H9 (cell line): Measurements from ENCODE around the gene SSBP3. TPM values are rescaled to one million over a fixed set of nuclear protein-coding genes. Genes with fewer than 3 reads are reported as not detected.

ENCODE experiments used
- DNase-seq: peaks from one replicate; pipeline ENCODE4 v3.0.0-alpha.2; 2017
- H2AFZ ChIP-seq: one replicate; pipeline ENCODE4 v1.6.1; 2013; ENCODE audit warnings: mild to moderate bottlenecking, low read length, control low read depth, moderate library complexity
- H2AK5ac ChIP-seq: 2 replicates; pipeline ENCODE4 v1.6.1; 2013; ENCODE audit warnings: low read length, control low read depth, mixed read lengths; ENCODE audit not compliant: insufficient read length
- H2BK120ac ChIP-seq: one replicate; pipeline ENCODE4 v1.6.1; 2013; ENCODE audit warnings: low read depth, mild to moderate bottlenecking, low read length, control low read depth, inconsistent platforms; ENCODE audit not compliant: poor library complexity, severe bottlenecking
- H2BK12ac ChIP-seq: 2 replicates; pipeline ENCODE4 v1.6.1; 2013; ENCODE audit warnings: low read length, control low read depth, mixed read lengths, low read depth; ENCODE audit not compliant: insufficient read length
- H2BK15ac ChIP-seq: 2 replicates; pipeline ENCODE4 v1.6.1; 2013; ENCODE audit warnings: low read depth, low read length, control low read depth
- H2BK20ac ChIP-seq: one replicate; pipeline ENCODE4 v1.6.1; 2013; ENCODE audit warnings: low read depth, mild to moderate bottlenecking, low read length, control low read depth, inconsistent platforms; ENCODE audit not compliant: poor library complexity, severe bottlenecking
- H2BK5ac ChIP-seq: 2 replicates; pipeline ENCODE4 v1.6.1; 2013; ENCODE audit warnings: low read length, control low read depth, mixed read lengths; ENCODE audit not compliant: insufficient read length
- H3K14ac ChIP-seq: 2 replicates; pipeline ENCODE4 v1.6.1; 2013; ENCODE audit warnings: low read length, control low read depth; ENCODE audit not compliant: insufficient read depth
- H3K18ac ChIP-seq: 2 replicates; pipeline ENCODE4 v1.6.1; 2013; ENCODE audit warnings: low read depth, mild to moderate bottlenecking, mixed read lengths, low read length, control low read depth; ENCODE audit not compliant: insufficient read length
- H3K23ac ChIP-seq: 2 replicates; pipeline ENCODE4 v1.6.1; 2013; ENCODE audit warnings: low read length, control low read depth, mixed read lengths, low read depth; ENCODE audit not compliant: insufficient read length
- H3K23me2 ChIP-seq: 2 replicates; pipeline ENCODE4 v1.6.1; 2013; ENCODE audit warnings: low read depth, mild to moderate bottlenecking, mixed read lengths, low read length, control low read depth; ENCODE audit not compliant: insufficient read length, poor library complexity, severe bottlenecking
- H3K27ac ChIP-seq: 2 replicates; pipeline ENCODE4 v1.5.1; 2013; ENCODE audit warnings: low read length, control low read depth, mixed read lengths, low read depth; ENCODE audit not compliant: insufficient read length
- H3K27me3 ChIP-seq: 2 replicates; pipeline ENCODE4 v1.6.1; 2013; ENCODE audit warnings: low read length, control low read depth, inconsistent platforms; ENCODE audit not compliant: insufficient read depth
- H3K4ac ChIP-seq: 2 replicates; pipeline ENCODE4 v1.6.1; 2013; ENCODE audit warnings: low read depth, mild to moderate bottlenecking, control low read depth, inconsistent platforms, low read length, moderate library complexity
- H3K4me1 ChIP-seq: 2 replicates; pipeline ENCODE4 v1.6.1; 2013; ENCODE audit warnings: low read length, control low read depth, inconsistent platforms; ENCODE audit not compliant: insufficient read depth
- H3K4me2 ChIP-seq: 2 replicates; pipeline ENCODE4 v1.6.1; 2013; ENCODE audit warnings: low read length, control low read depth, mixed read lengths; ENCODE audit not compliant: insufficient read length, insufficient read depth
- H3K56ac ChIP-seq: 2 replicates; pipeline ENCODE4 v1.6.1; 2013; ENCODE audit warnings: low read depth, mild to moderate bottlenecking, mixed read lengths, low read length, control low read depth; ENCODE audit not compliant: insufficient read length
- H3K79me1 ChIP-seq: 2 replicates; pipeline ENCODE4 v1.6.1; 2013; ENCODE audit warnings: low read depth, mild to moderate bottlenecking, moderate library complexity, low read length, control low read depth, inconsistent platforms; ENCODE audit not compliant: insufficient read depth, poor library complexity, severe bottlenecking
- H3K79me2 ChIP-seq: 2 replicates; pipeline ENCODE4 v1.6.1; 2013; ENCODE audit warnings: low read length, control low read depth, inconsistent platforms; ENCODE audit not compliant: insufficient read depth
- H3K9ac ChIP-seq: 2 replicates; pipeline ENCODE4 v1.6.1; 2013; ENCODE audit warnings: low read length, control low read depth, mixed read lengths; ENCODE audit not compliant: insufficient read length; ENCODE audit errors: extremely low read depth
- H3K9me3 ChIP-seq: one replicate; pipeline ENCODE4 v1.6.1; 2013; ENCODE audit warnings: low read depth, low read length, inconsistent platforms; ENCODE audit not compliant: control insufficient read depth
- H3T11ph ChIP-seq: one replicate; pipeline ENCODE4 v1.6.1; 2013; ENCODE audit warnings: mild to moderate bottlenecking, low read length, control low read depth, inconsistent platforms
- H4K20me1 ChIP-seq: one replicate; pipeline ENCODE4 v1.6.1; 2013; ENCODE audit not compliant: control insufficient read depth, insufficient read length, insufficient read depth
- H4K5ac ChIP-seq: 2 replicates; pipeline ENCODE4 v1.6.1; 2013; ENCODE audit warnings: low read depth, mild to moderate bottlenecking, mixed read lengths, low read length, control low read depth; ENCODE audit not compliant: insufficient read length
- H4K8ac ChIP-seq: replicated peaks from 2 replicates; pipeline ENCODE4 v1.6.1; 2013; ENCODE audit warnings: low read length, control low read depth, mixed read lengths, low read depth; ENCODE audit not compliant: insufficient read length
- H4K91ac ChIP-seq: 2 replicates; pipeline ENCODE4 v1.6.1; 2013; ENCODE audit warnings: low read depth, mild to moderate bottlenecking, moderate library complexity, mixed read lengths, low read length, control low read depth; ENCODE audit not compliant: insufficient read length
- H3K27ac Mint-ChIP-seq, 3 experiments: 2 replicates in 2 of 3; 3 replicates in 1 of 3; pipeline ENCODE4 v1.8.0; 2020 to 2021; ENCODE audit warnings: mixed read lengths in 3 of 3, mild to moderate bottlenecking in 1 of 3, moderate library complexity in 1 of 3
- H3K27me3 Mint-ChIP-seq: 2 replicates; pipeline ENCODE4 v1.8.0; 2021; ENCODE audit warnings: low read depth, mild to moderate bottlenecking, moderate library complexity, mixed read lengths
- H3K36me3 Mint-ChIP-seq, 3 experiments: 2 replicates in 2 of 3; 3 replicates in 1 of 3; pipeline ENCODE4 v1.8.0; 2020 to 2021; ENCODE audit warnings: low read depth in 3 of 3, mixed read lengths in 3 of 3; ENCODE audit not compliant: insufficient read depth in 1 of 3
- H3K4me1 Mint-ChIP-seq, 2 experiments: 2 replicates each; pipeline ENCODE4 v1.8.0; 2020; ENCODE audit warnings: mixed read lengths in 2 of 2
- H3K4me3 Mint-ChIP-seq, 2 experiments: 2 replicates in 1 of 2; 3 replicates in 1 of 2; pipeline ENCODE4 v1.8.0; 2020 to 2021; ENCODE audit warnings: mild to moderate bottlenecking in 2 of 2, mixed read lengths in 2 of 2, moderate library complexity in 1 of 2
- H3K9me3 Mint-ChIP-seq, 2 experiments: 2 replicates in 1 of 2; 3 replicates in 1 of 2; pipeline ENCODE4 v1.8.0; 2020; ENCODE audit warnings: mild to moderate bottlenecking in 2 of 2, mixed read lengths in 2 of 2, moderate library complexity in 1 of 2
- WGBS: extraction: QIAGEN DNeasy Blood & Tissue Kit; methylation state at CpG from one replicate; pipeline ENCODE4 v1.1.7; 2013; ENCODE audit warnings: missing lambda C conversion rate, low lambda C conversion rate, mixed read lengths; ENCODE audit not compliant: insufficient read length; ENCODE audit errors: extremely low coverage; 5-methylcytosine and 5-hydroxymethylcytosine counted together
- total RNA-seq: library from RNA; stranded (reverse); gene quantifications from 2 replicates; pipeline ENCODE4 v1.2.1, GENCODE V29; 2021
- TF ChIP-seq, protein P1 (sequence below): fragments of 200-600 bp; sonication (generic); conservative IDR thresholded peaks from 3 replicates; pipeline ENCODE4 v1.8.0; 2021; ENCODE audit warnings: antibody characterized with exemption, mild to moderate bottlenecking

Gene SSBP3
- total RNA-seq, 1 experiment from 2014 or later = 126 TPM

DNA sequence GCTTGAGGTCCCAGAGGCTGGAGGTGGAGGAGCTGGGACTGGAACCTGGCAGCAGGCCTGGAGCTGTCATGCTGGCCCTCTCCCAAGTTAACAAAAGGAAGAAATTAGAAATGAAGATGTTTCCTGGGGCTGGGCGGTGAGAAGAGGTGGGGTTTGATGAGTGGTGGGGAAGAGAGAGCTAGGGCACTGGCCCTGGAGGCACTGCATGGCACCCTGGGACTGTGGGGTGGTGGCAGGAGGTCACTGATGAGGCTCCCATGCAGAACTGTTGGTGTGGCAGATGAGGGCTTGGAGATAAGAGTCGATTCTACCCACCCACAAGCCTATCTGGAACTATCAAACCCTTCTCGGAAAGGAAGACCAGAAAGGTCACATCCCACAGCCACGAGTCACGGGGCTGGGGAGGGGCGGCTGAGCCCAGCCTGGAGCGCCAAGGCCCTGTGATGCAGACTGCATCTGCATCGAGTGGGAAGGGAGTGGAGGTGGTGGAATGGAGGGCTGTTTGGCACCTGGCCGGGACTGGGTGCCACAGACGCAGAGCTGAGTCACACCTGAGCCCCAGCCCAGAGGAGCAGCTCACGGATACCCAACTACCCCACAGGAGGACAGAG lies 176.8 kb downstream of the SSBP3 start:
- H3K14ac ChIP-seq = no peak overlapping the region
- no peaks in the 10 kb centered on the region for H4K20me1 ChIP-seq
- H2AK5ac ChIP-seq = no peak overlapping the region
- no peak overlapping the region for H4K5ac ChIP-seq
- H3K79me2 ChIP-seq = no peaks in the 10 kb centered on the region
- H3K27ac ChIP-seq = no peak overlapping the region
- no peaks in the 10 kb centered on the region for H3K4me1 ChIP-seq
- TF ChIP-seq, protein P1, sequence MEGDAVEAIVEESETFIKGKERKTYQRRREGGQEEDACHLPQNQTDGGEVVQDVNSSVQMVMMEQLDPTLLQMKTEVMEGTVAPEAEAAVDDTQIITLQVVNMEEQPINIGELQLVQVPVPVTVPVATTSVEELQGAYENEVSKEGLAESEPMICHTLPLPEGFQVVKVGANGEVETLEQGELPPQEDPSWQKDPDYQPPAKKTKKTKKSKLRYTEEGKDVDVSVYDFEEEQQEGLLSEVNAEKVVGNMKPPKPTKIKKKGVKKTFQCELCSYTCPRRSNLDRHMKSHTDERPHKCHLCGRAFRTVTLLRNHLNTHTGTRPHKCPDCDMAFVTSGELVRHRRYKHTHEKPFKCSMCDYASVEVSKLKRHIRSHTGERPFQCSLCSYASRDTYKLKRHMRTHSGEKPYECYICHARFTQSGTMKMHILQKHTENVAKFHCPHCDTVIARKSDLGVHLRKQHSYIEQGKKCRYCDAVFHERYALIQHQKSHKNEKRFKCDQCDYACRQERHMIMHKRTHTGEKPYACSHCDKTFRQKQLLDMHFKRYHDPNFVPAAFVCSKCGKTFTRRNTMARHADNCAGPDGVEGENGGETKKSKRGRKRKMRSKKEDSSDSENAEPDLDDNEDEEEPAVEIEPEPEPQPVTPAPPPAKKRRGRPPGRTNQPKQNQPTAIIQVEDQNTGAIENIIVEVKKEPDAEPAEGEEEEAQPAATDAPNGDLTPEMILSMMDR = no peak
- H2BK15ac ChIP-seq = peak overlapping the region; percentile 92; the same call in 1 of the 2 replicates
- H3T11ph ChIP-seq = no peak overlapping the region
- peaks cover 2% of the 10 kb centered on the region in 2 experiments; a peak in 2 of 5 replicates for H3K9me3 Mint-ChIP-seq
- WGBS = no CpG with 5 or more reads among the region's 11 CpGs
- no peaks in the 10 kb centered on the region for H3K27me3 Mint-ChIP-seq
- H3K9me3 ChIP-seq = no peaks in the 10 kb centered on the region
- no peak overlapping the region for H2BK20ac ChIP-seq
- no peak overlapping the region for H3K4me2 ChIP-seq
- no peak overlapping the region for H2BK120ac ChIP-seq
- no peak overlapping the region for H3K4ac ChIP-seq
- no peak overlapping the region for H3K23ac ChIP-seq
- peaks cover 17 to 24% of the 10 kb centered on the region in 2 experiments for H3K4me1 Mint-ChIP-seq
- no peaks in the 10 kb centered on the region for H3K23me2 ChIP-seq
- no peaks in the 10 kb centered on the region for H3K79me1 ChIP-seq
- H3K18ac ChIP-seq = no peak overlapping the region
- no peak overlapping the region for H3K4me3 Mint-ChIP-seq
- H3K27me3 ChIP-seq = no peaks in the 10 kb centered on the region
- H3K9ac ChIP-seq = no peak overlapping the region
- no peak overlapping the region for H2BK5ac ChIP-seq
- no peak overlapping the region for H3K56ac ChIP-seq
- H3K36me3 Mint-ChIP-seq = peaks cover 12 to 55% (median 46%) of the 10 kb centered on the region in 3 experiments; a peak in 6 of 7 replicates
- H3K27ac Mint-ChIP-seq = peak overlapping the region; percentile 76 to 89 (median 88); a peak in 5 of 7 replicates
- H2BK12ac ChIP-seq = no peak overlapping the region
- no peak for DNase-seq
- no peak overlapping the region for H4K8ac ChIP-seq
- H2AFZ ChIP-seq = no peak overlapping the region
- no peak overlapping the region for H4K91ac ChIP-seq
